ENCODE results near the gene ATP11A. TPM values are rescaled to one million over a fixed set of nuclear protein-coding genes. Genes with fewer than 3 reads are reported as not detected.

ATP11A gene
- total and polyA plus RNA-seq, 10 donors = 2.7 to 91.3 (median 59.1) TPM

DNA sequence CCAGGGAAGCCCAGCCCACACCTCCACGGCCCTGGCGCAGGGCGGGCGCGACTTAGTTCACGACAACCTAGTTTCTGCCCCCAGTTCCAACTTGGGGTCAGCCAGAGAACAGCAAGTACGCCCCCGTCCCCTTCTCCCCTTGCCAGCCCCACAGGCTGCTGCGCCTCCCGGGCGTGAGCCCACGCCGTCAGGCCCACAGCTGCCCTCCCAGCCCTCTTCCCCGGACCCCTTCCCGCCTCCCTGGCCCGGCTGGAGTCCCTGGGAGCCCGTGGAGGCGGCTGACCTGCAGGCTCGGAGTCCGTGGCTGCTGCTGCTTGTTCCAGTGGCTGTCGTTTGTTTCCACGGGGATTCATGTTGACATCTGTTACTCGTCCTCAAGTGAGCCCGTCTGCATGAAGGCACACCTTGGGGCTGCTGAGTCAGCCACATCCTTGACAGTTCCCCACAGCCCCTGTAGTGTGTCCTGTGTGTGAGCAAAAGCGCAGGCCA, 86.0 kb downstream of the ATP11A start:
- Histone ChIP-seq H3K27ac (no peak overlapping the region), H3K4me3 (no peak overlapping the region), H3K27me3 (replicated peaks in 1 of 7) (no peaks in the 10 kb centered on the region), H3K9me3 (no peaks in the 10 kb centered on the region), H3K36me3 (peaks cover 0 to 13% (median 0%) of the 10 kb centered on the region in 6 donors), H3K4me1 (peaks cover 0 to 37% (median 9%) of the 10 kb centered on the region in 6 donors)
- 90 to 95% (median 94%) methylated on average over 25 of the region's 25 CpGs for WGBS, 5 donors
- TF ChIP-seq POLR2A (IDR thresholded peaks at IDR 0.05) (no peak), POLR2AphosphoS5 (IDR thresholded peaks at IDR 0.05) (no peak)
- TF ChIP-seq, protein P1, sequence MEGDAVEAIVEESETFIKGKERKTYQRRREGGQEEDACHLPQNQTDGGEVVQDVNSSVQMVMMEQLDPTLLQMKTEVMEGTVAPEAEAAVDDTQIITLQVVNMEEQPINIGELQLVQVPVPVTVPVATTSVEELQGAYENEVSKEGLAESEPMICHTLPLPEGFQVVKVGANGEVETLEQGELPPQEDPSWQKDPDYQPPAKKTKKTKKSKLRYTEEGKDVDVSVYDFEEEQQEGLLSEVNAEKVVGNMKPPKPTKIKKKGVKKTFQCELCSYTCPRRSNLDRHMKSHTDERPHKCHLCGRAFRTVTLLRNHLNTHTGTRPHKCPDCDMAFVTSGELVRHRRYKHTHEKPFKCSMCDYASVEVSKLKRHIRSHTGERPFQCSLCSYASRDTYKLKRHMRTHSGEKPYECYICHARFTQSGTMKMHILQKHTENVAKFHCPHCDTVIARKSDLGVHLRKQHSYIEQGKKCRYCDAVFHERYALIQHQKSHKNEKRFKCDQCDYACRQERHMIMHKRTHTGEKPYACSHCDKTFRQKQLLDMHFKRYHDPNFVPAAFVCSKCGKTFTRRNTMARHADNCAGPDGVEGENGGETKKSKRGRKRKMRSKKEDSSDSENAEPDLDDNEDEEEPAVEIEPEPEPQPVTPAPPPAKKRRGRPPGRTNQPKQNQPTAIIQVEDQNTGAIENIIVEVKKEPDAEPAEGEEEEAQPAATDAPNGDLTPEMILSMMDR (IDR thresholded peaks at IDR 0.05 in 8 of 11, conservative IDR thresholded peaks at IDR 0.05 in 3 of 11) = no peak
- DNase-seq = no peak
- intact Hi-C loops (cut with DNase I; ENCODE audit: low total_unique reads) = no loop called here

DNA sequence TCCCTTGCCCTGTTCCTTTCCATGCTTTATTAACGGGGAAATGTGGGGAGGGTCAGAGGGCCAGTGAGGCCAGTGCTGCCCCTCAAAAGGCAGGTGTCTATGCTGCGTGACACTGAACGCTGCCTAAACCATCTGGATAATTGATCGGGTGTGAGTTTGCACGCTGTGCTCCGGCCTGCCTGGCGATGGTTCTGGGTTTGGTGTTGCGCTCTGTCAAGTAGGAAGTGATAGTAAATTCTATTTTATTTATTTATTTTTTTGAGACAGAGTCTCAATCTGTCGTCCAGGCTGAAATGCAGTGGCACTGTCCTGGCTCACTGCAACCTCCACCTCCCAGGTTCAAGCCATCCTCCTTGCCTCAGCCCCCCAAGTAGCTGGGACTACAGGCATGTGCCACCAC, 86.5 kb downstream of the ATP11A start:
- intact Hi-C loops (cut with DNase I; ENCODE audit: low total_unique reads) = no loop called here
- no peak for DNase-seq
- Histone ChIP-seq H3K27ac (no peak overlapping the region), H3K4me3 (no peak overlapping the region), H3K36me3 (peaks cover 0 to 9% (median 0%) of the 10 kb centered on the region in 6 donors), H3K4me1 (peaks cover 0 to 38% (median 10%) of the 10 kb centered on the region in 6 donors), H3K27me3 (replicated peaks in 1 of 7) (no peaks in the 10 kb centered on the region), H3K9me3 (no peaks in the 10 kb centered on the region)
- TF ChIP-seq, protein P1 (IDR thresholded peaks at IDR 0.05 in 8 of 11, conservative IDR thresholded peaks at IDR 0.05 in 3 of 11) = no peak
- TF ChIP-seq POLR2A (IDR thresholded peaks at IDR 0.05) = no peak
- TF ChIP-seq POLR2AphosphoS5 (IDR thresholded peaks at IDR 0.05) = no peak
- WGBS, 5 donors = 91 to 99% (median 95%) methylated on average over 9 of the region's 9 CpGs

DNA sequence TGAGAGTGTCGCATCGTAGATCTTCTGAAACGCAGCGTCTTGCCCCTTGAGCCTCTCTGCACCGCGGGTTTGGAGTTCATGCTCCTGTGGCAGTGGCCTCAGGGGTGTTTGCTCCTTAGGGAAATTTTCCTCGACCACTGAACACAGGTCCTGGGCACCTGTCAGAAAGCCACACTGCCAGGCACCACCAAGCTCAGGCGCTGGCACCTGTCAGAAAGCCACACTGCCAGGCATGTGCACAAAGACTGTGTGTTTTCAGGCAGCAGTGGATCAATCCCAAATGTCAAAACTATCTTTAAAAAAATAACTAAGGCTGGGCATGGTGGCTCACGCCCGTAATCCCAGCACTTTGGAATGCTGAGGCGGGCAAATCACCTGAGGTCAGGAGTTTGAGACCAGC, 87.1 kb downstream of the ATP11A start:
- peaks cover 0 to 44% (median 13%) of the 10 kb centered on the region in 6 donors for H3K4me1 ChIP-seq
- H3K27ac ChIP-seq = no peak overlapping the region
- intact Hi-C loops (cut with DNase I; ENCODE audit: low total_unique reads) = no loop called here
- peaks cover 0 to 9% (median 0%) of the 10 kb centered on the region in 6 donors for H3K36me3 ChIP-seq
- TF ChIP-seq, protein P1 (IDR thresholded peaks at IDR 0.05 in 8 of 11, conservative IDR thresholded peaks at IDR 0.05 in 3 of 11) = no peak
- no peak for TF ChIP-seq POLR2AphosphoS5 (IDR thresholded peaks at IDR 0.05)
- TF ChIP-seq POLR2A (IDR thresholded peaks at IDR 0.05) = no peak
- WGBS, 5 donors = 95 to 97% (median 97%) methylated on average over 11 of the region's 11 CpGs
- H3K9me3 ChIP-seq = no peaks in the 10 kb centered on the region
- DNase-seq = no peak
- no peak overlapping the region for H3K4me3 ChIP-seq
- H3K27me3 ChIP-seq (replicated peaks in 1 of 7) = no peaks in the 10 kb centered on the region

DNA sequence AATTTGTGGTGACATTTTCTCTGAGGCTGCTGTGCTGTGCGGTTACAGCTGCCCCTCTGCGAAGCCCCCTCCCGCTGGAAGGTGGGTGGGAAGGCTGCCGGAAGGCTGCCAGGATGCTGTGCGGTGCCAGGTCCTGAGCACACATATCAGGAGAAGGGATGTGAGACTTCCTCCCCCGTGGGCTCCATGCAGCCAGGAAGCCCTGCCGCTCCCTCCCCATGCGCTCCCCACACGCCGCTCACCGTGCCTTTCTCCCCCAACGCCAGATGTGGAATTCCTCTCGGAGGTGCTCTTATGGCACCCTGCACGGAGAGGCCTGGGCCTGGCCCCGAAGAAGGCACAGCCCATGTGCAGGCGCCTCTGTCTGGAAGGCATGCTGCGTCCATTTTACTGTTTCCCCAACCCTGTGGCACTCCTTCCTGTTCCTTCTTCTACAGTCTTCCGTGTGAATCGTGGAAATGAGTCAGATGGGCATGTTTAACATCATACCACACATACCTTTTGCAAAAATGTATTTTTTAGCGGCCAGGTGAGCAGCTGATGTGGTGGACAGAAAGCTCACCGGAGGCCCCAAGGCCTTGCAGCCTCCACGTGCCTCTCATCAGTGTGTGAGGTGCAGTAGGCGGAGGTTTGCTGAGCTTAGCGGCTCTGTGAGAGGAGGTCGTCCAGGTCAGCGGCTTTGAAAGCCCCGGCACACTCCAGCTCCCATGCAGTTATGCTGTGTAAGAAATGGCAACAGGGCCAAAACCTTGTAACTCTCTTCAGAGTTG, 88.0 kb downstream of the ATP11A start:
- H3K9me3 ChIP-seq = no peaks in the 10 kb centered on the region
- H3K4me3 ChIP-seq = peak overlapping the region in 1 of 8 donors; percentile 27
- H3K27ac ChIP-seq = no peak overlapping the region
- H3K4me1 ChIP-seq = peaks cover 4 to 53% (median 21%) of the 10 kb centered on the region in 6 donors
- intact Hi-C loops (cut with DNase I; ENCODE audit: low total_unique reads) = no loop called here
- peaks cover 0 to 9% (median 0%) of the 10 kb centered on the region in 6 donors for H3K36me3 ChIP-seq
- no peak for DNase-seq
- WGBS, 5 donors = 64 to 77% (median 70%) methylated on average over 23 to 27 of the region's 27 CpGs
- TF ChIP-seq POLR2AphosphoS5 (IDR thresholded peaks at IDR 0.05) = peak in 2 of 3 donors; percentile 54
- TF ChIP-seq POLR2A (IDR thresholded peaks at IDR 0.05) = no peak
- no peaks in the 10 kb centered on the region for H3K27me3 ChIP-seq (replicated peaks in 1 of 7)
